GM19193 (cell line): ENCODE results near the gene PLPP2.

Source experiments
- POLR2A ChIP-seq: IDR thresholded peaks from 4 replicates; pipeline ENCODE4 v1.6.1; 2011; ENCODE audit not compliant: insufficient read depth, insufficient read length; ENCODE audit errors: extremely low read depth

The PLPP2 gene

GRCh38 chr19:307793-308420 is 16.7 kb upstream of the PLPP2 start:
- TF ChIP-seq POLR2A = no peak

DNA sequence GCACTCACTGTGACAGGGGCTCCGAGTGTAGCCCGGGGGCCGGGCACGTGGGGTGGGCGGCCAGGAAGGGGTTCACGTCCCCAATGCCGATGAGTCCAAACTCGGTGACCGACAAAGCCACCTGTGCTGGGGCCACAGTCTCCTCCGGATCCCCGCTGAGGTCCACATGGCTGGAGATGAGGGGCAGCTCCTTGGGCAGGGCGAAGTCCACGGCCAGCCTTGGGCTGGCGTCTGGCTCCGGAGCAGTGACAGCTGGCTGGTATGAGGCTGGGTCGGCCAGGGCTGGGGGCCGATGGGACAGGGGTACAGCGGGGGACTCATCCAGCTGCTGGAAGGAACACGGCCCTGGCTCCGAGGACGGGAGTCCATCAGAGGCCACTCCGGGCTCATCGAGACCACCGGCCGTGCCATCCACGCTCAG is 15.9 kb upstream of the PLPP2 start:
- no peak for TF ChIP-seq POLR2A

- TF ChIP-seq POLR2A = no peak
Observed at GRCh38 chr19:306151-306900, 15.1 kb upstream of the PLPP2 start.

DNA sequence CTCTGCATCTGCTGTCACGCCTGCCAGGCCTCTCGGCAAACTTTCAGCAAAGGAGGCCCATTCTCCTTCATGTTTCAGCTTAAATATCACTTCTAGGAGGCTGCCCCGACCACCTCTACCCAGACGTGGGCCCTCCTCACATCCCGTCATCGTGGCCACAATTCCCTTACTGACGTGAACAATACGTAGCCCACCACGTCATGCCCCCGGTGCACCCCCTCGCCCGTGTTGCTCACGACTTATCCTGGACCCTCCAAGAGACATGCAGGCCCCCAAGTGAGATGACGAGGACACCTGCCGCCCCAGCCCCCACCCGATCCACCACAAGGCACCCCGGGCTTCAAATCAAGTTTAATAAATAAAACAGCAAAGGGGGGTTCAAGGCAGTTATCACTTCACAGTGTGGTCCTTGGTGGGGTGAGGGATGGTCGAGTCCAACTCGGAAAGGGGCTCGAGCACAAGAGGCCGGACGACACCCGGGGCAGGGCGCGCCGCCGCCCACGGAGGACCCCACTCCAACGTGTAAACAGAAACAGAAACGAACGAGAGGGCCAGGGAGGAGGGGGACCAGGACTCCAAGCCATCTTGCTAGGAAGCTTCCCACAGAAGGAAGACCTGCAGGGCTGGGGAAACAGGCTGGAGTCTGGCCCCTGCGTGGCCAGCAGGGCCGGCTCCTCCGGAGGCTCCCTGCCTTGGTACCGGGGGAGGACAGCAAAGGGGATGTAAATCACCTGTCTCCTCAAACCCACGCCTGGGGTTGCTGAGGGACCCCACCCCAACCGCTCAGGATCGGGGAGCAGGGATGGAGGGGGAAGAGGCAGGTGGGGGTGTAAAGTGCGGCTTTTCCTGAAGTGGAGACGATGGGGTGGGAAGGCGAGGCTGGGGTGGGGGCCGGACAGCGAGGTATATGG is 14.3 kb upstream of the PLPP2 start:
- TF ChIP-seq POLR2A = no peak

GRCh38 chr19:296476-297225 is 5.4 kb upstream of the PLPP2 start:
- TF ChIP-seq POLR2A = no peak

DNA sequence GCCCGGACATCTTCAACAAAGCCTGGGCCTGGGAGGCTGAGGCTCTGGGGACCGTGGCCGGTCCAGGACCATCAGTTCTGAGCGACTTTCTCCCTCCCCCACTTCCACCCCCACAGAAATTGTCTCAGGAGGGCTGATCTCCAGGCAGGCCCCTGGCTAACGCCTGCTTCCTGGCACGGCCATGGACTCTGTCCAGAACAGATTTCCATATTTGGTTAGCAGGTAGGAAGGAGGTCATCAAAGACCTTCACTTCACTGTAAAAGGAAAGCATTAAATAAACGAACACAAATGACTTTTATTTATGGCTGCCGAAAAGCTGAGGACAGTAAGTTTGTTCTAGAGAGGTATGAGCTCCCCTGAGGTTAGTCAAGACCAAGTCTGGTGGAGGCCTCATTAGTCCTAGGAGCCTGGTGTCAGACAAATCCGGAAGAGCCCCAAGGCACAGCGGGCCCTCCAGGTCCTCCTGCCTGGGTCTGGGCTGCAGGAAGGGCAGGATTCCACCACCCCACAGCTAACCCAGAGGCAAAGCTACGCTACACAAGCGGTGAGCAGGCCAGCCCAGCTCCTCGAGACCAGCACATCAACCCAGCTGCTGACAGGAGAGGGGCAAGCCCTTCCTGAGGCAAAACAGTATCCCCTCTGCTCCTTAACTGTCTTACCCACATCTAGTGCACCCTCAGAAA is 4.6 kb upstream of the PLPP2 start:
- no peak for TF ChIP-seq POLR2A

DNA sequence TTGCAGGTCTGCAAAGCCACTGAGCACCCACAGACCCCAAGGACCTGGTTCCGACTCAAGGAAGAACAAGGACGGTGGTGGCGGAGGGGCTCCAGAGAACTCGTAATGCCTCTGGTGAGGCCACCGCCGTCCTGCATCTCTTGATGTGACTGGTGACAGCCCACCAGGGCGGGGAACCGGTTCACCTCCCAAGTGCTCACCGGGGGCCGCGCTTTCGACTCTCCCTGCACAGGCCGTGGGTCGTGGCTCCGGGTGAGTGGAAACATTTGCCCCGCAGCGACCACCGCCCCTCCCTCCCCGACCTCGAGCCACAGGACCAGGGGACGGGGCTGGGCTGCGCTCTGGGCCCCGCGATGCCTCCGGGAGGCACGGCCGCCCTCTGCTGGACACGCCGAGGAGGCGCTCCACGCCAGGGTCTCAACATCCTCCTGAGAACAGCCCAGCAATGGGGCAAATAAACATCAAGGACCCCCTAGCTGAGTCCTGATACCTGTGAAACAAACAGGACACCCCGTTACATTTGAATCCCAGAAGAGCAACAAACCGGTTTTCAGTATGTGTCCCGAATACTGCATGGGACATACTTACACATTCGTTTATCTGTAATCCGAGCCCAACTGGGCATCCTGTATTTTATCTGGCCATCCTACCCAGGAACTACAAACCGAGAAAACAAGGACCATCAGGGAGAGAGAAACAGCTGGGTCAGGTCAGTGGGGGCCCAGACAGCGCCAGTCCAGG is 3.9 kb upstream of the PLPP2 start:
- no peak for TF ChIP-seq POLR2A

- TF ChIP-seq POLR2A = no peak
Observed at GRCh38 chr19:294341-294945, 3.2 kb upstream of the PLPP2 start.

DNA sequence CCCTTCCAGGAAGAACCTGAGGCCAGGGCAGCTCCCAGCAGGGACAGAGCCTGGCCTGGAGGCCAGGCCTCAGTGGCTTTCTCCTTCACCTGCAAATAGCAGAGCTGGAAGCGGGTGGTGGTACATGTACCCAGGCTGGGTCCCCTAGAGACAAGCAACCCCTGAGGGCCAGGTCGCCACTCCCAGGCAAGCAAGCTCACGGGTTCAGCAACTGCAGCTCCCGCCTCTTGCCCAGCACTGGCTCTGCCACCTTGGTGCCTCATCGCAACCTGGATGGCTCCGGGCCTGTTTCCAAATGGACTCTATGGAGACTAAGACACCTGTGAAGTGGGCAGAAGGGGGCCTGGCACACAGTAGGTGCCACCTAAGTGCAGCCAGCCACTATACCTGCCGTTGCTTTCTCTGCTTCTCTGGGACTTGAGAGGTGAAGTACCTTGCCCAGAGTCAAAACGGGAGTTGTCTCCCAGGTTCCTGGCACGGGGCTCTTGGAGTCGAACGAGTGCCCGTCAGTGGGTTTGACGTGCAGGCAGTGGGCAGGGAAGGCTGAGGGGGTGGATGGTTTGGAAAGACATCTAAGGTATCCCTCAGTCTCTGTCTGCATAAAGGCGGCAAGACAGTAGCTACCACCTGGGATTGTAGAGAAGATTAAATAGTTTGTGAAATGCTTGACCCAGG is 2.4 kb upstream of the PLPP2 start:
- no peak for TF ChIP-seq POLR2A

DNA sequence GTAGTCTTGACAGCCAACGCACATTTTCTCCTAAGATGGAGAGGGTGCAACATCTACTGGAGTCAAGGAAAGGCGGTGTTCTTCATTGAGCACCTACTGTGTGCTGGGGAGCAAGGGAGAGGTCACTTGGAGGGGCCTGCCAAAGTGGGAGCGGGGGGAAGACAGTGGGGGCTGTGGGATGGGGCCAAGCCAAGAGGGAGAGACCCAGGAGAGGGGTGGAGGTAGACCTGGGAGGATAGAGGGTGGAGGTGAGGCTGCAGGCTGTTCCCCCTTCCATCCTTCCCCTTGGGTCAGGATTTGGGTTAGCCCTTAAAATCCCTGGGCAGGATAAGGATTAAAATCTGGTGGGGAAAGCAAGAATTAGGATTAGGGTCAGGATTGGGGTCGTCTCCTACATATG is 1.7 kb upstream of the PLPP2 start:
- TF ChIP-seq POLR2A = no peak

DNA sequence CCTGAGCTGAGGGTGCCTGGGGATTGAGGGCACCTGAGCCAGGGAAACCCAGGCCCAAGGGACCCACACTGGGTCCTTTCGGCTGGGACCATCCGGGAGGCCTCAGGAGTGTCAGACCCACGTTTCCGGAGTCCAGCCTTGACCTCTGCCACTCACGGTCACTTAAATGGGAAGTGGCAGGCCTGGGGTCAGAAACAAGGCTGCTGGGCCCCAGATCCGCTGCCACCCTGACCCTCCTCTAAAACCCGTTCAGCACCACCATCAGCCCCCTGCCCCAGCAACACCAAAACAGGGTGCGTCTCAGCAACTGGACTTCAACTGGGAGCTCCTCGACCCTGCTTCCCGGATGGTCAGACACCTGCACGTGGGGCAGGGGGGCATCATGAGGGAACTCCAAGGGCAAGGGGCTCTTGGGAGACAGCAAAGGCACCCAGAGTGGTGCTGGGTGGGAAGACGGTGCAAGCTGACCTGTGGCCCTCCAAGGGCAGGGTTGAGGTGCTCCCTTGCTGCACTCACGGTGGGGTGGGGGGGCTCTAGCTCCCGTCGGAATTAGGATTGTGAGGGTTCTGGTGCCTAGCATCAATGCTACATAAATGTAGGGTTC is 1.2 kb upstream of the PLPP2 start:
- TF ChIP-seq POLR2A = no peak

GRCh38 chr19:291561-292280 is 518 bp upstream of the PLPP2 start:
- TF ChIP-seq POLR2A = no peak
